Activated T-helper 17 cell treated with anti-CD3 and anti-CD28 coated beads, Interleukin-2, amount 50 U/mL, for 72 hours (primary cell): Measurements from ENCODE around the gene DLG2. TPM values are rescaled to one million over a fixed set of nuclear protein-coding genes. Genes with fewer than 3 reads are reported as not detected.
"Not testable (repeated sequence)": the region's sequence is repeated elsewhere in the genome, so short reads cannot be mapped to it uniquely, and the experiment has no call there.

Experiments
- ATAC-seq: fragments of 150-1000 bp; cut with Tn5 transposase; replicated peaks from 2 replicates; pipeline ENCODE4 v1.10.0; 2021; ENCODE audit warnings: mild to moderate bottlenecking, moderate library complexity
- H3K27ac Mint-ChIP-seq: one replicate; pipeline ENCODE4 v1.8.0; 2022; ENCODE audit warnings: mixed read lengths
- H3K27me3 Mint-ChIP-seq: one replicate; pipeline ENCODE4 v1.8.0; 2022; ENCODE audit warnings: mixed read lengths
- H3K36me3 Mint-ChIP-seq: one replicate; pipeline ENCODE4 v1.8.0; 2022; ENCODE audit warnings: low read depth, mild to moderate bottlenecking, mixed read lengths
- H3K4me1 Mint-ChIP-seq: one replicate; pipeline ENCODE4 v1.8.0; 2022; ENCODE audit warnings: mixed read lengths
- H3K4me3 Mint-ChIP-seq: one replicate; pipeline ENCODE4 v1.8.0; 2022; ENCODE audit warnings: mild to moderate bottlenecking, mixed read lengths
- H3K9me3 Mint-ChIP-seq: one replicate; pipeline ENCODE4 v1.8.0; 2022; ENCODE audit warnings: mixed read lengths
- total RNA-seq, 2 donors: library from RNA; stranded (reverse); gene quantifications; one replicate each; pipeline ENCODE4 v1.2.3, GENCODE V29; 2022

The DLG2 gene
- total RNA-seq, 2 donors from 2014 or later: 1.5 to 1.9 TPM

DNA sequence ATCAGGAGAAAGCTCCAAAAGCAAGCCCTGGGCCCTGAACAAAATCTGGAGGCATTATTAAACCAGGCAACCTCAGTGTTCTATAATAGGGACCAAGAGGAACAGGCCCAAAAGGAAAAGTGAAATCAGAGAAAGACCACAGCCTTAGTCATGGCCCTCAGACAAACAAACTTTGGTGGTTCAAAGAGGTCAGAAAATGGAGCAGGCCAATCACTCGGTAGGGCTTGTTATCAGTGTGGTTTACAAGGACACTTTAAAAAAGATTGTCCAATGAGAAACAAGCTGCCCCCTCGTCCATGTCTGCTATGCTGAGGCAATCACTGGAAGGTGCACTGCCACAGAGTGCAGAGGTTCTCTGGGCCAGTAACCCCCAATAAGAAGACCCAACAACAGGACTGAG, 17.9 kb downstream of the DLG2 start:
- not testable (repeated sequence) for ATAC-seq, H3K27me3 Mint-ChIP-seq, H3K36me3 Mint-ChIP-seq, H3K27ac Mint-ChIP-seq, H3K4me3 Mint-ChIP-seq, H3K9me3 Mint-ChIP-seq, H3K4me1 Mint-ChIP-seq

DNA sequence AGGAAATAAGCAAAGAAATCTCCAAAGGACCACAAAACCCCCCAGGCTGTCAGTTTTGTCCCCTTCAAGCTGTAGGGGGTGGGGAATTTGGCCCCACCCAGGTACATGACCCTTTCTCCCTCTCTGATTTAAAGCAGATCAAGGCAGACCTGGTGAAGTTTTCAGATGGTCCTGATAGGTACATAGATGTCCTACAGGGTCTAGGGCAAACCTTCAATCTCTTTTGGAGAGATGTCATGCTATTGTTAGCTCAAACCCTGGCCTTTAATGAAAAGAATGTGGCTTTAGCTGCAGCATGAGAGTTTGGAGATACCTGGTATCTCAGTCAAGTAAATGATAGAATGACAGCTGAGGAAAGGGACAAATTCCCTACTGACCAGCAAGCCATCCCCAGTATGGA, 18.5 kb downstream of the DLG2 start:
- ATAC-seq, H3K4me1 Mint-ChIP-seq, H3K27me3 Mint-ChIP-seq, H3K36me3 Mint-ChIP-seq, H3K27ac Mint-ChIP-seq, H3K4me3 Mint-ChIP-seq, H3K9me3 Mint-ChIP-seq: not testable (repeated sequence)

DNA sequence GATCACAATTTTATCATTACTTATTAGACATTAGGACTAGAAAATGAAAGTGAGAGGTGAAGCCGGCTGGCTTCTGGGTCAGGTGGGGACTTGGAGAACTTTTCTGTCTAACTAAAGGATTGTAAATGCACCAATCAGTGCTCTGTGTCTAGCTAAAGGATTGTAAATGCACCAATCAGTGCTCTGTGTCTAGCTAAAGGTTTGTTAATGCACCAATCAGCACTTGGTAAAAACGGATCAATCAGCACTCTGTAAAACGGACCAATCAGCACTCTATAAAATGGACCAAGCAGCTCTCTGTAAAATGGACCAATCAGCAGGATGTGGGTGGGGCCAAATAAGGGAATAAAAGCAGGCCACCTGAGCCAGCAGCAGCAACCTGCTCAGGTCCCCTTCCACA, 20.9 kb downstream of the DLG2 start:
- not testable (repeated sequence) for ATAC-seq, H3K36me3 Mint-ChIP-seq, H3K9me3 Mint-ChIP-seq, H3K4me3 Mint-ChIP-seq, H3K27ac Mint-ChIP-seq, H3K4me1 Mint-ChIP-seq, H3K27me3 Mint-ChIP-seq

DNA sequence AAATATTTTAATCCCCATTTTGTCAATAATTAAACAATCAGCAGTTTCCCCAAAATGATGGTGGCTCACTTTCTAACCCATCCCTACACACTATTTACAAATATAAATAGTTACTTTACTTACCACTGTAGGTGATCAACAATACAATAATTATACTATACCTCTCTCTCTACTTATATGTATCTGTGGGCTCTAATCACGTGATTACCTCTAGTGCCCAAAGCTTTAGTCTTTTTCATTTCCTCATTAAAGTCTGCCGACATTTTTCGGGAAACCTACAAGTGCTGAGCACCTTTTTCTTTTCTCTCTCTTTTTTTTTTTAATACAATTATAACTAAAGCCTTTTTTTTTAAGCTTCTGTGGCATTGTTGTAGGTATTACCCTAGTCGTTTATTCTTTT, 23.9 kb downstream of the DLG2 start:
- H3K4me1 Mint-ChIP-seq: no peaks in the 10 kb centered on the region
- no peak for ATAC-seq
- no peak overlapping the region for H3K27ac Mint-ChIP-seq
- no peaks in the 10 kb centered on the region for H3K9me3 Mint-ChIP-seq
- no peaks in the 10 kb centered on the region for H3K27me3 Mint-ChIP-seq
- H3K36me3 Mint-ChIP-seq: no peaks in the 10 kb centered on the region
- no peak overlapping the region for H3K4me3 Mint-ChIP-seq

DNA sequence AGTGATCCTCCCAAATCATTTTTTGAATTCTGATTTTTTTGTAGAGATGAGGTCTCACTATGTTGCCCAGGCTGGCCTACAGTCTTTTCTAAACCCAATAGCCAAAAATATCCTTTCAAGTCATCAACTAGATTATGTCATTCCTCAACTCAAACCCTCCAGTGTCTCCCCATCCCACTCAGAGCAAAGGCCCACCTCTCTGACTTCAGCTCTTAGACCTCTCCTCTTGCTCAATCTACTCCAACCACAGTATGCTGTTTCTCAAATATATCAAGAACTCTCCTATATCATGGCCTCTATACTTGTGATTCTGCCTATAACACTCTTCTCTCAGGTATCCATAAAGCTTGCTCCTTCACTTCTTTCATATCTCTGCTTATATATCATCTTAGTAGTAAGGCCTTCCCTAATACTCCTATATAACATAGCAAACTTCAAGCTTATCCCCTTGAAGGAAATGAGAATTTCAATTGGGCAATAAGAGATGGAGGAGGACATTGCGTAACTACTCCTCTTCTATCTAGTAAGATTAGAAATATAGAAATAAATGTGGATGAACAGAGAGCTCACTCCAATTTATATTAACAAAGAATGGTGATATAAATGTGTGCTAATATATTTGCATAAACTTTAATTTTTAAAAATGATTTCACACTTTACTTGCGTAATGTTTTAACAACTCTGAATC, 24.5 kb downstream of the DLG2 start:
- H3K9me3 Mint-ChIP-seq: no peaks in the 10 kb centered on the region
- H3K36me3 Mint-ChIP-seq: no peaks in the 10 kb centered on the region
- no peaks in the 10 kb centered on the region for H3K4me1 Mint-ChIP-seq
- H3K4me3 Mint-ChIP-seq: no peak overlapping the region
- H3K27ac Mint-ChIP-seq: no peak overlapping the region
- no peak for ATAC-seq
- no peaks in the 10 kb centered on the region for H3K27me3 Mint-ChIP-seq

DNA sequence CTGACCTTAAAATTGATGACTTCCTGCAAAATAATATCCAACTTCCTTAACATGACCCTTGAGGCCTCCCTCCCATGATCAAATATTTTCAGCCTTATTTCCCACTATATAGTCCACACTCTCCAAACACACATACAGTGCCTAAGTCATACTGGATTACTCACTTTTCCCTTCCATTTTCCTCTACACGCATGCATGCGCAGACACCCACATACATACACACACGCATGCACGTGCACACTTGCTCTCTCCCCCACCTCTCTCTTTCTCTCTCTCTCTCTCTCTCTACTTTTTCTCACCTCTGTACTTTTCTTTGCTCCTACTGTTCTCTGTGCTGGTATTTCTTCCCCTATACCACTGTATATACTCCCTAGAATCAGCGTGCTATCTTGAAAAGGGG, 28.1 kb downstream of the DLG2 start:
- Mint-ChIP-seq H3K27me3 (no peaks in the 10 kb centered on the region), H3K27ac (no peak overlapping the region), H3K4me1 (no peaks in the 10 kb centered on the region), H3K9me3 (no peaks in the 10 kb centered on the region), H3K4me3 (no peak overlapping the region), H3K36me3 (no peaks in the 10 kb centered on the region)
- ATAC-seq: no peak

DNA sequence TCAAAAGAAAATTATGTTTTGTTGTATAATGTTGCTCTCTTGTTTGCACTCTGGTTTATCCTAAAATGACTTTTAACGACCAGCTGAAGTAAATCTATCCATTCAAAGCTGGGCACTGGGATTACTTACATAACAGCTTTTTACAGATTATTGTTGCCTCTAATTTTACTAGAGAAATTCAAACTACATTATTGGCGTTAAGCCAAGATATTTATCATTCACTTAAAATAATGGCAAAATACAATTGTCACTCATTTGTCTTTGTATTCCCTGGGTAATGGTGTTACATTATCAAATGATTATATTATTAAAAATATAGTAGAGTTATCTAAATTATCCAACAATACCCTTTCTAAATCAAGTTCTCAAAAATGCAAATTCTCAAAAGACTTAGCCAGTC, 30.3 kb downstream of the DLG2 start:
- no peaks in the 10 kb centered on the region for H3K36me3 Mint-ChIP-seq
- no peak for ATAC-seq
- no peak overlapping the region for H3K27ac Mint-ChIP-seq
- H3K27me3 Mint-ChIP-seq: peaks cover under 1% of the 10 kb centered on the region
- no peak overlapping the region for H3K4me3 Mint-ChIP-seq
- no peaks in the 10 kb centered on the region for H3K9me3 Mint-ChIP-seq
- no peaks in the 10 kb centered on the region for H3K4me1 Mint-ChIP-seq

DNA sequence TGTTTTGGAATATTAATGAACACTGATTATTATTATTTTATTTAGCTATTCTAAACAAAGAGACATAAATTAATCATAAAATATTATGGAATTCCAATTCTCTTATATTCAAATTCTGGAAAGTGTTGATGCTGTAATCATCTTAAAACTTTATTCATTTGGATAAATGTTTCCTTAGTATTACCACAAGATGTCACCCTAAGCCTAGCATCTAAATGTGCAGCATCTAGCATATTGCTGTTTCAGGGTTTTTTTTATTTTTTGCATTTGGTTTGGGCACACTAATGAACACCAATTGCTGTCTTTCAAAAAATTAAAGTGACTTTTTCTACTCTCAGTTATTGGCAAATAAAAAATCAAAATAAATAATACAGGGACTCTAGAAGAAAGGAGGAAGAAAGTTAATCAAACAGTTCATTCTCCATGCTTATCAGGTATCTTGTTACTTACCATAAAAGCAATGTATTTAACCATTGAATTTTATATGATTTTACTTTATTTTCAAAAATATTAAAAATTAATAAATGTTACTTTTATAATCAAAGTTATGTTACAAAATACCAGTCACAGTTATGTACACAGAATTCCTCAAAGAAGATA, 31.8 kb downstream of the DLG2 start:
- Mint-ChIP-seq H3K36me3 (no peaks in the 10 kb centered on the region), H3K27me3 (peaks cover 6% of the 10 kb centered on the region), H3K4me1 (no peaks in the 10 kb centered on the region), H3K4me3 (no peak overlapping the region), H3K27ac (no peak overlapping the region), H3K9me3 (no peaks in the 10 kb centered on the region)
- no peak for ATAC-seq

DNA sequence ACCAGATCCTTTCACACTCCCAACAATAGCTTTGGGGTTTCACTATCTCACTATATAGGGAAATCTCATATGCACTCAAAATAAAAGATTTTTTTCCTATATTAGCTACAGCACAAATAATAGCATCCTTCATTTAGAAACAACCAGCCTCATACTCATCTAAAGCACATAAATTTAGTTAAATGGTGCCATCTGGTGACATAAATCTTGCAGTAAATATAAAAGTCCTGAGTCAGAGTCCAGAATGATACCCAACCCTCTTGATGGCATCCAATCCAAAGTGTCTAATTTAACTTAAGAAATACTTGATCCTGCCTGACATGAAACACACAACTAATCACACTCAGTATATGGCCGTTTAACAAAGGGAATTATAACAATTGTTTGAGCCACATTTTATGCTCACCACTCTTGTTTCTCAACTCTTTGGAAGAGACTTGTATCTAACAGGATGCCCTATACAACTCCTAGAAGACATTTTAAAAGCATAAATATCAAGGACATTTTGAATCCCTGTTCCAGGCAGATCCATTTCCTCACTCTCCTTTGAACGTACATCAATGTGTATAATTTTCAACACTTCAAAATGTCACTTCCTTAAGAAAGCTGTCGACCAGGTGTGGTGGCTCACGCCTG, 36.2 kb downstream of the DLG2 start:
- H3K27me3 Mint-ChIP-seq: peaks cover 17% of the 10 kb centered on the region
- no peaks in the 10 kb centered on the region for H3K36me3 Mint-ChIP-seq
- no peaks in the 10 kb centered on the region for H3K4me1 Mint-ChIP-seq
- H3K4me3 Mint-ChIP-seq: no peak overlapping the region
- no peak overlapping the region for H3K27ac Mint-ChIP-seq
- peaks cover 6% of the 10 kb centered on the region for H3K9me3 Mint-ChIP-seq
- ATAC-seq: no peak

DNA sequence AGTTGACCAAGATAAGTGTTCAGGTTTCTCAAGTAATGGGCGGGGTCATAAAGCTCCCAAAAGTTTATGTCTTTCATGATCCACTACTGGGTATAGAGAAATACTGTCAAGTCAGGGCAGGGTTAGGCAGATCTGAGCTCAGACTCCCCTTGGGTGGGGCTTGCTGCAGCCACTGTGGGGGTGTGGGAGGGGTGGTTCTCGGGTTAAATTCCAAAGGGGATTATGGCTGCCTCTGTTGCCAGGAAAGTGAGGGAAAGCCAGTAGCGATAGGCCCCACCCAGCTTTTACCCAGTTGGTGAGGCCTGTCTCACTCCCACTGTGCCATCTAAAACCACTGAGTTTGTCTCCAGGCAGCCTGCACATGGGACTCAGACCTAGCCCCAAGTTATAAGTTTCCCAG, 37.8 kb downstream of the DLG2 start:
- peaks cover 6% of the 10 kb centered on the region for H3K9me3 Mint-ChIP-seq
- H3K36me3 Mint-ChIP-seq: no peaks in the 10 kb centered on the region
- peaks cover 17% of the 10 kb centered on the region for H3K27me3 Mint-ChIP-seq
- ATAC-seq: no peak
- no peak overlapping the region for H3K4me3 Mint-ChIP-seq
- H3K4me1 Mint-ChIP-seq: no peaks in the 10 kb centered on the region
- H3K27ac Mint-ChIP-seq: no peak overlapping the region

DNA sequence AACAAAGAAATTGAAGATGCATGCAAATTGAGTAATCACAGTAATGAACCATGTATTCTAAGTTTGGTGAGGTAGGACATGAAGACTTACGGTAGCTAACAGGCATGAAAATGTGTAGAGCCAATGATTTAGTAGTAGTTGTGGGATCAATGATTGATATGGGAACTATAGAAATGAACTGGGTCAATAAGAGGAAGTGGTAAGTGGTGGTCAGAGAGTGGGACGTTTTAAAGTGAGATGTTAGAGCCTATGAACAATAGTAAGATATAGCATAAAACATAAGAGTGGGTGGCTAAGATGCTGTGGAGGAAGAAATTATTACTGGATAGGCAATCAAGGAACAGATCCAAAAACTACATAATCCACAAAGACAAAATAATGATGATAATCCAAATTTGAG, 45.0 kb downstream of the DLG2 start:
- H3K9me3 Mint-ChIP-seq: peaks cover 9% of the 10 kb centered on the region
- no peak overlapping the region for H3K4me3 Mint-ChIP-seq
- H3K27ac Mint-ChIP-seq: peak overlapping the region; percentile 21
- peaks cover 7% of the 10 kb centered on the region for H3K27me3 Mint-ChIP-seq
- H3K36me3 Mint-ChIP-seq: no peaks in the 10 kb centered on the region
- peak; percentile 67 for ATAC-seq
- peaks cover 5% of the 10 kb centered on the region for H3K4me1 Mint-ChIP-seq

DNA sequence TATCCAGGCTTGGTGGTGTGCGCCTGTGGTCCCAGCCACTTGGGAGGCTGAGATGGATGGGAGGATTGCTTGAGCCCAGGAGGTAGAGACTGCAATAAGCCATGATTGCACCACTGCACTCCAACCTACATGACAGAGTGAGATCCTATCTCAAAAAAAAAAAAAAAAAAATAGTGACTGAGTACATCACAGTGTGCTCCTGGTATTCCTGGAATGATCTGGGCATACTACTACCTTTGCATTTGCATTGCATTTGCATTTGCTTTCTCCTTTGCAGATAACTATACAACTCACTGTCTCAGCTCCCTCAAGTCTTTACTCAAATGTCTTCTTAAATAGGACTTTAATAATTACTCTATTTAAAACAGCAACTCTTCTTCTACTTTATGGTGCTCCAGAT, 51.8 kb downstream of the DLG2 start:
- no peaks in the 10 kb centered on the region for H3K4me1 Mint-ChIP-seq
- no peaks in the 10 kb centered on the region for H3K36me3 Mint-ChIP-seq
- ATAC-seq: no peak
- no peak overlapping the region for H3K27ac Mint-ChIP-seq
- H3K4me3 Mint-ChIP-seq: no peak overlapping the region
- no peaks in the 10 kb centered on the region for H3K27me3 Mint-ChIP-seq
- peaks cover 4% of the 10 kb centered on the region for H3K9me3 Mint-ChIP-seq

DNA sequence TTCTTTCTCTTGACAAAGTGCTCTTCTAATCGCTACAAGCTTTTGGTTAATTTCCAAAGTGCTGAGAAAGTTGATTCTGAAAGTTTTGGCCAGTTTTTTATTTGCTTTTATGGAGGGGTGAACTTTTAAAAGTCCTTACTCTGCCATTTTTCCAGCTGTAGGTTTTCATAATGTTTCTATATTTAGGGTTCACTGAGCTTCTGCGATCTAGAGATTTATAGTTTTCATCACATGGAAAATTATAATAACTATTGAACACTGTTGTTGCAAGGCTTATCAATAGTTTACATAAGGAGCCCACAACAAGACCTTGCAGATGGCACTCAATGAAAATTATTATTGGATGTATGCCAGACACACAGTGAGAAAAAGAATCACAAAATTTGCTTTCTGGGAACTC, 55.1 kb downstream of the DLG2 start:
- Mint-ChIP-seq H3K36me3 (no peaks in the 10 kb centered on the region), H3K4me3 (no peak overlapping the region), H3K27me3 (no peaks in the 10 kb centered on the region)

DNA sequence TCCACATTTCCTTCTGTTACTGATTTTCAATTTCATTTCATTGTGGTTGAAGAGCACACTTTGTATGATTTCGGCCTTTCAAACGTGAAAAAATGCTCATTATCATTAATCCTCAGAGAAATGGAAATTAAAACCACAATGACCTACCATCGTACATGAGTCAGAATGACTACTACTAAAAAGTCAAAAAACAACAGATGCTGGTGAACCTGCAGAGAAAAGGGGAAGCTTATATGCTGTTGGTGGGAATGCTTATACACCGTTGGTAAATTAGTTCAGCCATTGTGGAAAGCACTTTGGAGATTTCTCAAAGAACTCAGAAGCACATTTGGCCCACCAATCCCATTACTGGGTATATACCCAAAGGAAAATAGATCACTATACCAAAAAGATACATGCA, 57.6 kb downstream of the DLG2 start:
- Mint-ChIP-seq H3K9me3 (no peaks in the 10 kb centered on the region), H3K27ac (no peak overlapping the region), H3K27me3 (no peaks in the 10 kb centered on the region), H3K4me1 (peaks cover 4% of the 10 kb centered on the region), H3K4me3 (no peak overlapping the region), H3K36me3 (no peaks in the 10 kb centered on the region)
- peak; percentile 51 for ATAC-seq

More for the DNA sequence above, 55.1 kb downstream of the DLG2 start:
- Mint-ChIP-seq H3K4me1 (peaks cover 4% of the 10 kb centered on the region), H3K27ac (no peak overlapping the region), H3K9me3 (no peaks in the 10 kb centered on the region)
- no peak for ATAC-seq

DNA sequence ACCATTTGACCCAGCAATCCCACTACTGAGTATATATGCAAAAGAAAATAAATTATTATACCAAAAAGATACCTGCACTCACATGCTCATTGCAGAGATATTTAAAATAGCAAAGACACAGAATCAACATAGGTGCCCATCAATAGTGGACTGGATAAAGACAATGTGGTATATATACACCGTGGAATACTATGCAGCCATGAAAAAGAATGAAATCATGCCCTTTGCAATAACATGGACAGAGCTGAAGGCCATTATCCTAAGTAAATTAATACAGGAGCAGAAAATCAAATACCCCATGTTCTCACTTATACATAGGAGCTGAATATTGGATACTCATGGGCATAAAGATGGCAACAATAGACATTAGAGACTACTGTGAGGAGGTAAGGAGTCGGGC, 68.7 kb downstream of the DLG2 start:
- ATAC-seq: no peak
- no peak overlapping the region for H3K4me3 Mint-ChIP-seq
- no peaks in the 10 kb centered on the region for H3K4me1 Mint-ChIP-seq

More for the DNA sequence above, 68.7 kb downstream of the DLG2 start:
- no peaks in the 10 kb centered on the region for H3K9me3 Mint-ChIP-seq
- no peaks in the 10 kb centered on the region for H3K36me3 Mint-ChIP-seq
- H3K27ac Mint-ChIP-seq: no peak overlapping the region
- H3K27me3 Mint-ChIP-seq: peaks cover 6% of the 10 kb centered on the region
